ENCODE measurements around the gene PLEKHG3. TPM values are rescaled to one million over a fixed set of nuclear protein-coding genes. Genes with fewer than 3 reads are reported as not detected.

PLEKHG3 gene
- total RNA-seq, 1 experiment from 2014 or later, result 75.3 TPM

DNA sequence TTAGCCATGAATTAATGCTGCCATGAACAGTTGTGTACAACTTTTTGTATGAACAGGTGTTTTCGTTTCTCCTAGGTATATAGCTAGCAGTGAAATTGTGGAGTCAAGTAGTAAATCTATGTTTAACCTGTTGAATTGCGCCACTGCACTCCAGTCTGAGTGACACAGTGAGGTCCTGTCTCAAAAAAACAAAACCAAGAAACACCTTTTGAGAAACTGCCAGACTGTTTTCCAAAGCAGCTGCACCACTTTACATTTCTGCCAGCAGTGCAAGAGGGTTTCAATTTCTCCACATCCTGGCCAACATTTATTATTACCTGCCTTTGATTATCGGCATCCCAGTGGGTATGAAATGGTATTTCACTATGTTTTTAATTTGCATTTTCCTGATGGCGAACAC, 3.3 kb upstream of the PLEKHG3 start (continued):
- TF ChIP-seq, protein P1, sequence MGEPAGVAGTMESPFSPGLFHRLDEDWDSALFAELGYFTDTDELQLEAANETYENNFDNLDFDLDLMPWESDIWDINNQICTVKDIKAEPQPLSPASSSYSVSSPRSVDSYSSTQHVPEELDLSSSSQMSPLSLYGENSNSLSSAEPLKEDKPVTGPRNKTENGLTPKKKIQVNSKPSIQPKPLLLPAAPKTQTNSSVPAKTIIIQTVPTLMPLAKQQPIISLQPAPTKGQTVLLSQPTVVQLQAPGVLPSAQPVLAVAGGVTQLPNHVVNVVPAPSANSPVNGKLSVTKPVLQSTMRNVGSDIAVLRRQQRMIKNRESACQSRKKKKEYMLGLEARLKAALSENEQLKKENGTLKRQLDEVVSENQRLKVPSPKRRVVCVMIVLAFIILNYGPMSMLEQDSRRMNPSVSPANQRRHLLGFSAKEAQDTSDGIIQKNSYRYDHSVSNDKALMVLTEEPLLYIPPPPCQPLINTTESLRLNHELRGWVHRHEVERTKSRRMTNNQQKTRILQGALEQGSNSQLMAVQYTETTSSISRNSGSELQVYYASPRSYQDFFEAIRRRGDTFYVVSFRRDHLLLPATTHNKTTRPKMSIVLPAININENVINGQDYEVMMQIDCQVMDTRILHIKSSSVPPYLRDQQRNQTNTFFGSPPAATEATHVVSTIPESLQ (CRISPR knock-in tag; IDR thresholded peaks at IDR 0.05), result no peak
- TF ChIP-seq, protein P2, sequence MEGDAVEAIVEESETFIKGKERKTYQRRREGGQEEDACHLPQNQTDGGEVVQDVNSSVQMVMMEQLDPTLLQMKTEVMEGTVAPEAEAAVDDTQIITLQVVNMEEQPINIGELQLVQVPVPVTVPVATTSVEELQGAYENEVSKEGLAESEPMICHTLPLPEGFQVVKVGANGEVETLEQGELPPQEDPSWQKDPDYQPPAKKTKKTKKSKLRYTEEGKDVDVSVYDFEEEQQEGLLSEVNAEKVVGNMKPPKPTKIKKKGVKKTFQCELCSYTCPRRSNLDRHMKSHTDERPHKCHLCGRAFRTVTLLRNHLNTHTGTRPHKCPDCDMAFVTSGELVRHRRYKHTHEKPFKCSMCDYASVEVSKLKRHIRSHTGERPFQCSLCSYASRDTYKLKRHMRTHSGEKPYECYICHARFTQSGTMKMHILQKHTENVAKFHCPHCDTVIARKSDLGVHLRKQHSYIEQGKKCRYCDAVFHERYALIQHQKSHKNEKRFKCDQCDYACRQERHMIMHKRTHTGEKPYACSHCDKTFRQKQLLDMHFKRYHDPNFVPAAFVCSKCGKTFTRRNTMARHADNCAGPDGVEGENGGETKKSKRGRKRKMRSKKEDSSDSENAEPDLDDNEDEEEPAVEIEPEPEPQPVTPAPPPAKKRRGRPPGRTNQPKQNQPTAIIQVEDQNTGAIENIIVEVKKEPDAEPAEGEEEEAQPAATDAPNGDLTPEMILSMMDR (IDR thresholded peaks at IDR 0.05), result no peak
- TF ChIP-seq ZNF219 (CRISPR knock-in tag; IDR thresholded peaks at IDR 0.05; ENCODE audit: borderline replicate concordance), result no peak
- TF ChIP-seq RORB (CRISPR knock-in tag; IDR thresholded peaks at IDR 0.05), result no peak
- TF ChIP-seq, protein P3, sequence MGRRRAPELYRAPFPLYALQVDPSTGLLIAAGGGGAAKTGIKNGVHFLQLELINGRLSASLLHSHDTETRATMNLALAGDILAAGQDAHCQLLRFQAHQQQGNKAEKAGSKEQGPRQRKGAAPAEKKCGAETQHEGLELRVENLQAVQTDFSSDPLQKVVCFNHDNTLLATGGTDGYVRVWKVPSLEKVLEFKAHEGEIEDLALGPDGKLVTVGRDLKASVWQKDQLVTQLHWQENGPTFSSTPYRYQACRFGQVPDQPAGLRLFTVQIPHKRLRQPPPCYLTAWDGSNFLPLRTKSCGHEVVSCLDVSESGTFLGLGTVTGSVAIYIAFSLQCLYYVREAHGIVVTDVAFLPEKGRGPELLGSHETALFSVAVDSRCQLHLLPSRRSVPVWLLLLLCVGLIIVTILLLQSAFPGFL (CRISPR knock-in tag; IDR thresholded peaks at IDR 0.05; ENCODE audit: borderline replicate concordance), result no peak
- no peak for TF ChIP-seq ZNF396 (CRISPR knock-in tag; IDR thresholded peaks at IDR 0.05; ENCODE audit: borderline replicate concordance)
- TF ChIP-seq NR2C2 (CRISPR knock-in tag; IDR thresholded peaks at IDR 0.05), result no peak
- TF ChIP-seq, protein P4, sequence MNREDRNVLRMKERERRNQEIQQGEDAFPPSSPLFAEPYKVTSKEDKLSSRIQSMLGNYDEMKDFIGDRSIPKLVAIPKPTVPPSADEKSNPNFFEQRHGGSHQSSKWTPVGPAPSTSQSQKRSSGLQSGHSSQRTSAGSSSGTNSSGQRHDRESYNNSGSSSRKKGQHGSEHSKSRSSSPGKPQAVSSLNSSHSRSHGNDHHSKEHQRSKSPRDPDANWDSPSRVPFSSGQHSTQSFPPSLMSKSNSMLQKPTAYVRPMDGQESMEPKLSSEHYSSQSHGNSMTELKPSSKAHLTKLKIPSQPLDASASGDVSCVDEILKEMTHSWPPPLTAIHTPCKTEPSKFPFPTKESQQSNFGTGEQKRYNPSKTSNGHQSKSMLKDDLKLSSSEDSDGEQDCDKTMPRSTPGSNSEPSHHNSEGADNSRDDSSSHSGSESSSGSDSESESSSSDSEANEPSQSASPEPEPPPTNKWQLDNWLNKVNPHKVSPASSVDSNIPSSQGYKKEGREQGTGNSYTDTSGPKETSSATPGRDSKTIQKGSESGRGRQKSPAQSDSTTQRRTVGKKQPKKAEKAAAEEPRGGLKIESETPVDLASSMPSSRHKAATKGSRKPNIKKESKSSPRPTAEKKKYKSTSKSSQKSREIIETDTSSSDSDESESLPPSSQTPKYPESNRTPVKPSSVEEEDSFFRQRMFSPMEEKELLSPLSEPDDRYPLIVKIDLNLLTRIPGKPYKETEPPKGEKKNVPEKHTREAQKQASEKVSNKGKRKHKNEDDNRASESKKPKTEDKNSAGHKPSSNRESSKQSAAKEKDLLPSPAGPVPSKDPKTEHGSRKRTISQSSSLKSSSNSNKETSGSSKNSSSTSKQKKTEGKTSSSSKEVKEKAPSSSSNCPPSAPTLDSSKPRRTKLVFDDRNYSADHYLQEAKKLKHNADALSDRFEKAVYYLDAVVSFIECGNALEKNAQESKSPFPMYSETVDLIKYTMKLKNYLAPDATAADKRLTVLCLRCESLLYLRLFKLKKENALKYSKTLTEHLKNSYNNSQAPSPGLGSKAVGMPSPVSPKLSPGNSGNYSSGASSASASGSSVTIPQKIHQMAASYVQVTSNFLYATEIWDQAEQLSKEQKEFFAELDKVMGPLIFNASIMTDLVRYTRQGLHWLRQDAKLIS (CRISPR knock-in tag; IDR thresholded peaks at IDR 0.05; ENCODE audit: borderline replicate concordance), result no peak
- no peak for TF ChIP-seq TP53 (CRISPR knock-in tag; IDR thresholded peaks at IDR 0.05)
- no peak for TF ChIP-seq JAZF1 (CRISPR knock-in tag; IDR thresholded peaks at IDR 0.05)
- no peak for TF ChIP-seq MYBL2 (CRISPR knock-in tag; IDR thresholded peaks at IDR 0.05)
- TF ChIP-seq FOXP1 (CRISPR knock-in tag; IDR thresholded peaks at IDR 0.05; ENCODE audit: borderline replicate concordance), result no peak
- TF ChIP-seq, protein P5, sequence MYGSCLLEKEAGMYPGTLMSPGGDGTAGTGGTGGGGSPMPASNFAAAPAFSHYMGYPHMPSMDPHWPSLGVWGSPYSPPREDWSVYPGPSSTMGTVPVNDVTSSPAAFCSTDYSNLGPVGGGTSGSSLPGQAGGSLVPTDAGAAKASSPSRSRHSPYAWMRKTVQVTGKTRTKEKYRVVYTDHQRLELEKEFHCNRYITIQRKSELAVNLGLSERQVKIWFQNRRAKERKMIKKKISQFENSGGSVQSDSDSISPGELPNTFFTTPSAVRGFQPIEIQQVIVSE (CRISPR knock-in tag; IDR thresholded peaks at IDR 0.05; ENCODE audit: borderline replicate concordance), result no peak
- no peak for TF ChIP-seq MXD4 (CRISPR knock-in tag; IDR thresholded peaks at IDR 0.05; ENCODE audit: borderline replicate concordance)
- TF ChIP-seq TCF7 (CRISPR knock-in tag; IDR thresholded peaks at IDR 0.05; ENCODE audit: low read depth), result no peak

DNA sequence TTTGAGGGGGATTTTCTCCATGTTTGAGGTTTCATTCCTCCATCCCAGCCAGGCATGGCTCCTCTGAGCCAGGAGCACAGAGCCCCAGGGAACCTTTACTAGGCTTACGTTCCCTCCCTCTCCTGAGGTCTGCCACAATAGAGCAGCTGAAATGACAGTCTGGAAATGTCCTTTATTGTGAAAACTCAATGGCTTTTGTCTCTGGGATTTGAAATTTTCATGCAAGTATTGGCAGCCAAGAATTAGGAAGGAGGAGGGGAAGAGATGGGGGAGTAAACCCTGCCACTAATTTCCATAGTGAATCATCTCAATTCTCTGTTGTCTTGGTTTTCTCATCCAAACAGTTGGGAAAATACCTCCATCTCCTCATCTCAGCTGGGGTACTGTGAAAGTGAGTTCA, 2.6 kb upstream of the PLEKHG3 start:
- peaks cover 71% of the 10 kb centered on the region for H3K4me1 Mint-ChIP-seq
- H3K27me3 Mint-ChIP-seq (ENCODE audit: low read depth), result no peaks in the 10 kb centered on the region
- H3K9me3 Mint-ChIP-seq, result no peaks in the 10 kb centered on the region
- H3K4me3 Mint-ChIP-seq, result peak overlapping the region; percentile 47
- CTCF ChIA-PET, result interaction anchor here (0.9 to 1.8 kb wide), 3 partner anchors 15 to 61 kb away, joined by 3 to 9 read pairs (median 3); no protein-coding TSS in a partner anchor
- POLR2A ChIA-PET, result no interaction called here
- H3K36me3 Mint-ChIP-seq, result no peaks in the 10 kb centered on the region
- ATAC-seq (peak; percentile 10), DNase-seq (ENCODE audit: low spot score) (no peak)
- H3K27ac Mint-ChIP-seq, result peak overlapping the region; percentile 93
- TF ChIP-seq TEAD1 (CRISPR knock-in tag; IDR thresholded peaks at IDR 0.05) (peak; percentile 50; the same call in 1 of the 2 replicates), GABPB1 (CRISPR knock-in tag; IDR thresholded peaks at IDR 0.05) (no peak), NR1H2 (CRISPR knock-in tag; IDR thresholded peaks at IDR 0.05) (no peak), TEAD4 (CRISPR knock-in tag; IDR thresholded peaks at IDR 0.05) (no peak)
- TF ChIP-seq, protein P6, sequence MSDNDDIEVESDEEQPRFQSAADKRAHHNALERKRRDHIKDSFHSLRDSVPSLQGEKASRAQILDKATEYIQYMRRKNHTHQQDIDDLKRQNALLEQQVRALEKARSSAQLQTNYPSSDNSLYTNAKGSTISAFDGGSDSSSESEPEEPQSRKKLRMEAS (CRISPR knock-in tag; IDR thresholded peaks at IDR 0.05), result no peak
- TF ChIP-seq, protein P4 (CRISPR knock-in tag; IDR thresholded peaks at IDR 0.05; ENCODE audit: borderline replicate concordance), result no peak
- TF ChIP-seq, protein P7, sequence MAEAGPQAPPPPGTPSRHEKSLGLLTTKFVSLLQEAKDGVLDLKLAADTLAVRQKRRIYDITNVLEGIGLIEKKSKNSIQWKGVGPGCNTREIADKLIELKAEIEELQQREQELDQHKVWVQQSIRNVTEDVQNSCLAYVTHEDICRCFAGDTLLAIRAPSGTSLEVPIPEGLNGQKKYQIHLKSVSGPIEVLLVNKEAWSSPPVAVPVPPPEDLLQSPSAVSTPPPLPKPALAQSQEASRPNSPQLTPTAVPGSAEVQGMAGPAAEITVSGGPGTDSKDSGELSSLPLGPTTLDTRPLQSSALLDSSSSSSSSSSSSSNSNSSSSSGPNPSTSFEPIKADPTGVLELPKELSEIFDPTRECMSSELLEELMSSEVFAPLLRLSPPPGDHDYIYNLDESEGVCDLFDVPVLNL (CRISPR knock-in tag; IDR thresholded peaks at IDR 0.05; ENCODE audit: borderline replicate concordance, low read depth), result no peak

Data from WTC11 (cell line).